Measurements from ENCODE around the gene PPP1R3D.

DNA sequence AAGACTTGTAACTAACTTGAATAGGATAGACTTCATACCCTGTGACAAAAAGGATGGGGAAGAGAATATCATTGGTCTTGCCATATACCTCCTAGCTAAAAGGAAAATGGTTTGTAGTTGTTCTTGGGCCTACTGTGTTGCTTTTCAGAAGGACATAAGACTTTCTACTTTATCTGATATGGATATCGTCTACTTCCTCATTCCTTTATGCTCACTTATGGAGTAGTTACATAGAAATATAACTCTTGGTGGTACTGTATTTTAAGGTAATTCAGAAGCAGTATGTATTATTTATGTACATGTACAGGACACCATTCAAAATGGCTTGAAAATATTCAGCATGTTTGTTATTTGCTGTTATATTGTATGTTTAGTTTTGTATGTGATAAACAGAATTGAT lies 8.1 kb upstream of the PPP1R3D start:
- TF ChIP-seq, protein P1, sequence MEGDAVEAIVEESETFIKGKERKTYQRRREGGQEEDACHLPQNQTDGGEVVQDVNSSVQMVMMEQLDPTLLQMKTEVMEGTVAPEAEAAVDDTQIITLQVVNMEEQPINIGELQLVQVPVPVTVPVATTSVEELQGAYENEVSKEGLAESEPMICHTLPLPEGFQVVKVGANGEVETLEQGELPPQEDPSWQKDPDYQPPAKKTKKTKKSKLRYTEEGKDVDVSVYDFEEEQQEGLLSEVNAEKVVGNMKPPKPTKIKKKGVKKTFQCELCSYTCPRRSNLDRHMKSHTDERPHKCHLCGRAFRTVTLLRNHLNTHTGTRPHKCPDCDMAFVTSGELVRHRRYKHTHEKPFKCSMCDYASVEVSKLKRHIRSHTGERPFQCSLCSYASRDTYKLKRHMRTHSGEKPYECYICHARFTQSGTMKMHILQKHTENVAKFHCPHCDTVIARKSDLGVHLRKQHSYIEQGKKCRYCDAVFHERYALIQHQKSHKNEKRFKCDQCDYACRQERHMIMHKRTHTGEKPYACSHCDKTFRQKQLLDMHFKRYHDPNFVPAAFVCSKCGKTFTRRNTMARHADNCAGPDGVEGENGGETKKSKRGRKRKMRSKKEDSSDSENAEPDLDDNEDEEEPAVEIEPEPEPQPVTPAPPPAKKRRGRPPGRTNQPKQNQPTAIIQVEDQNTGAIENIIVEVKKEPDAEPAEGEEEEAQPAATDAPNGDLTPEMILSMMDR (IDR thresholded peaks at IDR 0.05): no peak
- no peak for TF ChIP-seq POLR2A (IDR thresholded peaks at IDR 0.05)

Measured in ovary (tissue), 3 donors.